GM19328 (cell line): ENCODE measurements around the gene FADS1.

Source experiments
- ATAC-seq: cut with Tn5 transposase; IDR thresholded peaks from one replicate; pipeline ENCODE4 v1.9.1; 2021; ENCODE audit warnings: mild to moderate bottlenecking, moderate library complexity; ENCODE audit not compliant: unreplicated experiment

The FADS1 gene

GRCh38 chr11:61762798-61763197, 54.0 kb downstream of the FADS1 start:
- ATAC-seq = no peak

DNA sequence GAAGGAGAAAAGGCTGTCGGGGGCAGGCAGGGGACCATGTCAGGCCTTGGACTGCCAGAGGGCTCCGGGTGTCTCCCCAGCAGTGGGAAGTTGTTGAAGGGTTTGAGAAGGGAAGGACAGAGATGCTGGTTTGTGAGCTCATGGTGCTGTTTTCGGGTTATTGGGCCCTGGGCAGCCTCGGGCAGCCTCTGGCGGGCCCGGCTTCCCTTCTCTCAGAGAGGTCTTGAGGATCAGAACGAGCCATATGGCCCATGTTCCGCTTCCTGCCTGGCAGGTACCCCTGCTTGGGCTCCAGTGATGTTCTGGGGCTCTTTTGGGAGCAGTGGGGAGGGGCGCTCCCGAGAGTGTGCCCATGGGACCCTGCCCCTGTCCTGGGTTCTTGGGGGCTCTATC, 54.6 kb downstream of the FADS1 start:
- no peak for ATAC-seq

DNA sequence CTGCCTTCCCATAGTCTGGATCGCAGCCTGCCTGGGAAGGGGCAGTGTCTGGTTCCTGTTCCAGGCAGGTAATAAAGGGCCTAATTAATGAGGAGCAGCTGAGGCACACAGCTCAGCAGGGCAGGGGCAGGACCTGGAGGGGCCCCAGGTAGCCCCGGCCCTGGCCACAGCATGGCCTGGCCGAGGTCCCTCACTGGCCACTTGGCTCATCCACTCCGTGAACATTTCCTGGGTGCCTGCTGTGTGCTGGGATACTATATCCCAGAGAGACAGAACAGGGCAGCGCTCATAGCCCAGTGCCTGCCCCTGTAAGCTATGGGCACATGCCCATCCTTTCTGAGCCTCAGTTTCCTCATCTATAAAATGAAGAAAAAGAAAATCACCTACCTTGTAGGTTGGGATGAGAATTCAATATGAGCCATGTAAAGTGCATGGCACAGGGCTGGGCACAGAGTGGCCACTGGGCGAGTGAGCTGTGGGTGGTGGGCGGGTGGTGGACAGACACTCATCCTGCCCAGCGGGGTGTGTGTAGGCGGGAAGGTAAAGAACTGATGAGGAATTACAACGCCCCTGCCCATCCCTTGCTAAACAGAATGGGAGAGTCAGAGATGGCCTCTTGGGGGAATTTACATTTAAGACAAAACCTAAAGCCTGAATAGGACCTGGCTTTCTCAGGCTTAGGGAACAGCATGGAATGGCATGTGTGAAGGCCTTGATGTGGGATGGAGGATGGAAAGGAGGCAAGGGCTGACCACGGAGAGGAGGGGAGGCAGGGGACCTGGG, 55.2 kb downstream of the FADS1 start:
- no peak for ATAC-seq

DNA sequence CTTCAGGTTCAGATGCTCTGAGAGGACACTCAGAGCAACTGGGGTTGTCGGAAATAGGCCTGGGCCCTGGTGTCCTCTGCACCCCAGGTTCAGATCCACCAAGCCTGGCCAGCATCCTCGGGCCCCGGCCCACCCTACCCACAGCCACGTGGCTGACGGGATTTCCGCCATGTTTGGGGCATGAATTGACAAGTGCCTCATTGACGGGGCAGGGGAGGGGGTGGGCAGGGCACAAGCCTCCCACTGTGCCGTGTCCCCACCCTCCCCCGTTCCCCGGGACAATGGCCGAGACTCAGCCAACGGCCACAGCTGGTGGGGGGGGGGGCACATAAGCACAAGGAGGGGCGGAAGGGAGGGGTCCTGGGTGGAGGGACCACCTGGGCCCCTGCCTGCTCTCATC, 55.9 kb downstream of the FADS1 start:
- no peak for ATAC-seq

GRCh38 chr11:61757213-61757862, 59.5 kb downstream of the FADS1 start:
- no peak for ATAC-seq

DNA sequence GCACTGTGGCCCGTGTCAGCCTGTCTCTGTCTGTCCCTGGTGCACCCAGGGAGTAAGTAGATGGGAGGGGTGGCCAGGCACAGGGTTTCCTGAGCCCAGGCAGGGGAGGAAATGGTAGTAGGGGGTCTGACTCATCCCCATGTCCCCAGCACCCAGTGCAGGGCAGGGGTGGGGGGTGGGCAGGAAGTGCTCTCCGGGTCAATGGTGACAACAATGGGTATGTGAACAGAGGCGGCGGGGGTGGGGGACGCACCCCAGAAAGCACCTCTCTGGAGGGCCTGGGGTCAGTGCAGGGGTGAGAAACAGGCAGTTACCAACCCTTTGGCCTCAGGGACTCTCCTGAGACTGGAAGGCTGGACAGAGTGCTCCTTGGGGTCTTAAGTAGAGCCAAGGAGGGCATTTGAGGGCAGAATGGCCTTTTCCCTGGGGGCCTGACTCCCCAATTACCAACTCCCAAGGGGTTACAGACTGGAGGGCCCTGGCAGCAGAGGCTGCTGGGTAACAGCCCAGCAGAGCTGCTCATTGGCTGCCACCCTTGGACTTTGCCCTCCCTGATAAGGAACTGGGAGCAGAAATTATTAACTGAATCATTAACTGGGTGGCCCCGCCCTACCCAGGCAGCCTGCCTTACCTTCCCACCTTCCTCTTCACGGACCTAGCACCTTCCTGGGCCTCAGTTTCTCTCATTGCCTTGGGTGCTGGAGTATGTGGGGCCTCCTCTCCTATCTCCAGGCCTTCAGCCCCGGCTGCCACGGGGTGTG, 60.2 kb downstream of the FADS1 start:
- no peak for ATAC-seq

GRCh38 chr11:61756147-61756451, 60.7 kb downstream of the FADS1 start:
- ATAC-seq = no peak

- no peak for ATAC-seq
Measured at GRCh38 chr11:61754534-61755482, 62.0 kb downstream of the FADS1 start.

- no peak for ATAC-seq
Measured at GRCh38 chr11:61753672-61754071, 63.1 kb downstream of the FADS1 start.

GRCh38 chr11:61752925-61753521, 63.8 kb downstream of the FADS1 start:
- ATAC-seq = no peak

GRCh38 chr11:61752117-61752924, 64.5 kb downstream of the FADS1 start, which contains the start of gene MYRF:
MYRF (plus strand) TSS chr11:61752636; CDS start chr11:61752745, 109 bp downstream.
- no peak for ATAC-seq

DNA sequence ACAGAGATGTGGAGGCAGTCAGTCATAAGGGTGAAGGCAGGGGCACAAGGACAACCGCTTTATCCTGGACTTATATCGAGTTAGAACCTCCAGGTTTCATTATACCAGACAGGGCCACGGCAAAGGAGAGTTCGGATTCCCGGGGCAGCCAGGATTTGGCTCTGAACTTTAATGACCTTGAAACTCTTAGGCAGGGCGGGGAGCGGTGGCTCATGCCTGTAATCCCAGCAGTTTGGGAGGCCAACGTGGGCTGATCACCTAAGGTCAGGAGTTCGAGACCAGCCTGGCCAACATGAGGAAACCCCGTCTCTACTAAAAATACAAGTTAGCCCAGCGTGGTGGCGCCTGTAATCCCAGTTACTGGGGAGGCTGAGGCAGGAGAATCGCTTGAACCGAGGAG, 65.4 kb downstream of the FADS1 start:
- ATAC-seq = no peak

DNA sequence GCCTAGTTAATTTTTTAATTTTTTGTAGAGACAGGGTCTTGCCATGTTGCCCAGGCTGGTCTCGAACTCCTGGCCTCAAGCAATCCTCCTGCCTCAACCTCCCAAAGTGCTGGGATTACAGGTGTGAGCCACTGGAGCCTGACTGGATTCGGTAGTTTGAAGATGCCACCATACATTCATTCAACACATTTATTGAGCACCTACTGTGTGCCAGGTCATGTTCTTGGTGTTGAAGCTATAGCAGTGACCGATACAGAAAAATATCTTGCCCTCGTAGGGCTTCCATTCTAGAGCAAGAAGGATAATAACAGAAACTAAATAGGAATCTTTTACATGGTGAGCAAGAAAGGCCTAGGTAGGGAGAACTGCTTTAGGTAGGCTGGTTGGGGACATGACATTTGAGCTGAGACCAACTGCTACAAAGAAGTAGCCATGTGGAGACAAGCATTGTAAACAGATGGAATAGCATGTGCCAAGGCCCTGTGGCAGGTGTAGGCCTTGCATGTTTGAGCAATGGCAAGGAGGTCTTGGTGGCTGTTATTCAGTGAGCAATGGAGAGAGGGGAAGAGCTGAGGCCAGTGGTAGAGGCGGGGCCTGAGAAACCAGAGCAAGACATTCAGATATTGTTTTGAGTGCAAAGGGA, 66.1 kb downstream of the FADS1 start:
- ATAC-seq = no peak
